ENCODE data around the gene CUTC. TPM values are rescaled to one million over a fixed set of nuclear protein-coding genes. Genes with fewer than 3 reads are reported as not detected.

CUTC gene
- polyA plus RNA-seq, 1 experiment: 10.7 TPM

GRCh38 chr10:99709480-99710229 lies 22.4 kb upstream of the CUTC start:
- H3K4me3 ChIP-seq (ENCODE audit: low read depth, low read length): no peak overlapping the region
- H3K27me3 ChIP-seq (ENCODE audit: control insufficient read depth, insufficient read depth, low read length): no peaks in the 10 kb centered on the region
- no peak for DNase-seq (ENCODE audit: low read depth)
- ChIA-PET CTCF (interaction anchor here (1.1 to 10.6 kb wide), 9 partner anchors 45 to 273 kb away, joined by 3 to 133 read pairs (median 6); no protein-coding TSS in a partner anchor), POLR2A (interaction anchor here (0.6 kb wide), 1 partner anchor 51 kb away, joined by 3 read pairs; no protein-coding TSS in a partner anchor)
- TF ChIP-seq CTCF (IDR thresholded peaks at IDR 0.05; ENCODE audit: insufficient read depth, low read depth, low read length): no peak
- H3K36me3 ChIP-seq (ENCODE audit: control insufficient read depth, insufficient read depth, low read length): peaks cover 5% of the 10 kb centered on the region

DNA sequence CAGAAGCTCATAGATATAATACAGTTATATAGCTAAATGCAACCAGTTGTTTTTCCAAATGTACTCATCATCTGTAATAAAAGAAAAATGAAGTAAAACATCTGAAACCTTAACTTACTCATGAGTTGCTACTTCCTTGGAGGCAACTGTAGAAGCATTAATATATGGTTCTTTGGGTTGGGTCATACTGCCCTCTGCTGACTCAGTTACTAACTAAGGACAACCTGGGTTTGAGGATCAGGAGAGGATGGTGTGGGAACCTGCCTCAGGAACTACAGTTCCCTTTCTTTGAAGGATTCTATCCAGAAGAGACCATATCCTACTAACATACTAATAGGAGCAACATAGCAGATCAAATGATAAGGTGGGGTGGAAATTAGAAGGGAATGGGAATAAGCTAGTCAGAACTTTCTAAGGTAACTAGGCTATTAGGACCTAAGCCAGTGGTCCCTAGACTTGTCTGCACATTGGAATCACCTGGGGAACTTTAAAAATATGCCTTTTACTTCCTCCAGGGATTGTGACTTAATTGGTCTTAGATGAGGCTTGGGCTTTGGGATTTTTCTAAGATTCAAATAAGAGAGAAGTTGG lies 20.8 kb upstream of the CUTC start:
- ChIA-PET POLR2A (interaction anchor here (0.6 kb wide), 1 partner anchor 24 kb away, joined by 8 read pairs; no protein-coding TSS in a partner anchor), CTCF (interaction anchor here (0.6 to 10.6 kb wide), 25 partner anchors 9 to 1271 kb away, joined by 3 to 133 read pairs (median 5); partner anchors contain the start of genes COX15, CUTC and ENTPD7)
- H3K36me3 ChIP-seq (ENCODE audit: control insufficient read depth, insufficient read depth, low read length): peaks cover 6% of the 10 kb centered on the region
- no peaks in the 10 kb centered on the region for H3K27me3 ChIP-seq (ENCODE audit: control insufficient read depth, insufficient read depth, low read length)
- TF ChIP-seq CTCF (IDR thresholded peaks at IDR 0.05; ENCODE audit: insufficient read depth, low read depth, low read length): peak; percentile 64
- no peak for DNase-seq (ENCODE audit: low read depth)
- H3K4me3 ChIP-seq (ENCODE audit: low read depth, low read length): no peak overlapping the region

DNA sequence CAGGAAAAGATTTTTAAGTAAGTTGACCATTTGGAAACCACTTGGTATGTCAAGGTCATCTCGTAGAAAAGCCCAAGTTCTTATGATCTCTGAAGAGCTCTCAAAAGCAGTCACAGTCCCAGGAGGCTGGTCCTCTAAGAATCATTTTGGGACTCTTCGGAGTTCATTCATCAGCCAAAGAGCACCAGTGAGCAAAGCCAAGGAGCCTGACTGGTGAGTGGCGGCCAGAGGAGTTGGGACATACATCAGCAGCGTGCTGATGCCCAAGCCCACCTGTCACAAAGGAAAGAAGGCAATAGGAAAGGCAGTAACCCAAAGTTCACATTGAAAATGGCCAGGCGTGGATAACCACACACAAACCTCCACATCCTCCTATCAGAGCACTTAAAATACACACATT lies 17.6 kb upstream of the CUTC start:
- CTCF ChIA-PET: interaction anchor here (1.5 to 10.6 kb wide), 2 partner anchors 85 to 154 kb away, joined by 7 to 133 read pairs; no protein-coding TSS in a partner anchor
- H3K36me3 ChIP-seq (ENCODE audit: control insufficient read depth, insufficient read depth, low read length): peaks cover 15% of the 10 kb centered on the region
- H3K4me3 ChIP-seq (ENCODE audit: low read depth, low read length): no peak overlapping the region
- DNase-seq (ENCODE audit: low read depth): no peak
- no peaks in the 10 kb centered on the region for H3K27me3 ChIP-seq (ENCODE audit: control insufficient read depth, insufficient read depth, low read length)
- POLR2A ChIA-PET: no interaction called here
- no peak for TF ChIP-seq CTCF (IDR thresholded peaks at IDR 0.05; ENCODE audit: insufficient read depth, low read depth, low read length)

- no peak for TF ChIP-seq CTCF (IDR thresholded peaks at IDR 0.05; ENCODE audit: insufficient read depth, low read depth, low read length)
- Histone ChIP-seq H3K4me3 (ENCODE audit: low read depth, low read length) (no peak overlapping the region), H3K27me3 (ENCODE audit: control insufficient read depth, insufficient read depth, low read length) (no peaks in the 10 kb centered on the region), H3K36me3 (ENCODE audit: control insufficient read depth, insufficient read depth, low read length) (peaks cover 18% of the 10 kb centered on the region)
- ChIA-PET CTCF (interaction anchor here (1.4 to 4.8 kb wide), 2 partner anchors 9 to 11 kb away, joined by 3 to 22 read pairs; partner anchors contain the start of genes COX15 and CUTC), POLR2A (no interaction called here)
- no peak for DNase-seq (ENCODE audit: low read depth)
Observed at GRCh38 chr10:99720387-99720786, 11.6 kb upstream of the CUTC start.

DNA sequence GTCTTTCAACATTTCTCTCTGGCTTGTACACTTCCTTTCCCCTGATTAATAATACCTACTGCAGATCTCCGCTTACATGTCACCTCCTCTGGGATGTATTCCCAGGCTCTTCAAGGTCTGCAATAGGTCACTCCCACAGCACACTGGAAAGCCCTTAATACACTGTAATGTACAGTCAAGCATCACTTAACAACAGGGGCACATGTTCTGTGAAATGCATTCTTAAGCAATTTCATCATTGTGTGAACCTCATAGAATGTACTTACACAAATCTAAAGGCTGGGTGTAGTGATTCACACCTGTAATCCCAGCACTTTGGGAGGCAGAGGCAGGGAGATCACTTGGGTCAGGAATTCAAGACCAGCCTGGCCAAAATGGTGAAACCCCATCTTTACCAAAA lies 2.0 kb upstream of the CUTC start:
- ChIA-PET CTCF (interaction anchor here (1.2 to 2.7 kb wide), 2 partner anchors 18 to 316 kb away, joined by 6 to 10 read pairs; no protein-coding TSS in a partner anchor), POLR2A (no interaction called here)
- TF ChIP-seq CTCF (IDR thresholded peaks at IDR 0.05; ENCODE audit: insufficient read depth, low read depth, low read length): no peak

More for the DNA sequence above, 2.0 kb upstream of the CUTC start:
- DNase-seq (ENCODE audit: low read depth): no peak
- no peaks in the 10 kb centered on the region for H3K27me3 ChIP-seq (ENCODE audit: control insufficient read depth, insufficient read depth, low read length)
- no peak overlapping the region for H3K4me3 ChIP-seq (ENCODE audit: low read depth, low read length)
- H3K36me3 ChIP-seq (ENCODE audit: control insufficient read depth, insufficient read depth, low read length): peaks cover 8% of the 10 kb centered on the region
